B cell (primary cell): ENCODE measurements around the gene LILRB3. TPM values are rescaled to one million over a fixed set of nuclear protein-coding genes. Genes with fewer than 3 reads are reported as not detected.

Experiments used
- ATAC-seq: fragments of 200-7000 bp; cut with Tn5 transposase; one replicate; pipeline ENCODE4 v1.10.0; 2021; ENCODE audit warnings: low read depth, mild to moderate bottlenecking, moderate number of reproducible peaks, moderate library complexity
- CTCF ChIA-PET: fragments of 350-600 bp; sonication (Branson Sonifier 250); formaldehyde crosslinking; loops from one replicate; lab custom pipeline; 2021; ENCODE audit warnings: antibody characterized with exemption, inconsistent platforms; lab: Charles Lee
- POLR2A ChIA-PET: fragments of 350-600 bp; sonication (Branson Sonifier 250); formaldehyde crosslinking; loops from one replicate; lab custom pipeline; 2021; ENCODE audit warnings: antibody characterized with exemption; lab: Charles Lee
- DNase-seq: peaks from one replicate; pipeline ENCODE4 v3.0.0; 2013
- H2AFZ ChIP-seq: 2 replicates; pipeline ENCODE4 v1.6.1; 2012; ENCODE audit warnings: mild to moderate bottlenecking, low read depth, low read length; ENCODE audit not compliant: insufficient read depth, poor library complexity, severe bottlenecking
- H3K27ac ChIP-seq, 2 donors: 1 replicate in 1 of 2; 2 replicates in 1 of 2; pipeline ENCODE4 v1.5.1; 2012 to 2013; ENCODE audit warnings: low read length in 2 of 2, mild to moderate bottlenecking in 2 of 2, moderate library complexity in 1 of 2
- H3K27me3 ChIP-seq, 4 experiments: fragments of 200-600 bp in 1 of 4; sonication (generic) in 1 of 4; replicated peaks in 1 of 4; 1 replicate in 2 of 4; 2 replicates in 2 of 4; pipeline versions ENCODE4 v1.6.1 to v1.7.0; 2013 to 2016; ENCODE audit warnings: low read length in 3 of 4, mild to moderate bottlenecking in 2 of 4, mixed read lengths in 1 of 4, moderate library complexity in 1 of 4; ENCODE audit not compliant: insufficient read depth in 4 of 4, control insufficient read depth in 3 of 4; ENCODE audit errors: control extremely low read depth in 1 of 4
- H3K36me3 ChIP-seq, 2 experiments: replicated peaks in 1 of 2; 1 replicate in 1 of 2; 2 replicates in 1 of 2; pipeline versions ENCODE4 v1.6.1 to v1.7.1; 2013; ENCODE audit warnings: low read length in 1 of 2; ENCODE audit not compliant: insufficient read depth in 2 of 2, control insufficient read depth in 1 of 2; ENCODE audit errors: control extremely low read depth in 1 of 2, extremely low read depth in 1 of 2
- H3K4me1 ChIP-seq, 2 donors: fragments of 200-600 bp in 1 of 2; sonication (generic) in 1 of 2; 1 replicate in 1 of 2; 2 replicates in 1 of 2; pipeline versions ENCODE4 v1.5.1 to v1.6.1; 2013 to 2017; ENCODE audit warnings: low read length in 2 of 2; ENCODE audit not compliant: control insufficient read depth in 2 of 2, insufficient read depth in 2 of 2
- H3K4me2 ChIP-seq: replicated peaks from 2 replicates; pipeline ENCODE3; 2012; ENCODE audit warnings: mild to moderate bottlenecking, low read depth, low read length; ENCODE audit not compliant: poor library complexity, severe bottlenecking
- H3K4me3 ChIP-seq, 5 experiments: fragments of 200-600 bp in 1 of 5; sonication (generic) in 1 of 5; 1 replicate in 3 of 5; 2 replicates in 2 of 5; pipeline versions ENCODE4 v1.5.1 to v1.7.0; 2011 to 2016; ENCODE audit warnings: low read length in 4 of 5, mild to moderate bottlenecking in 4 of 5, low read depth in 2 of 5, control low read depth in 1 of 5, moderate library complexity in 1 of 5; ENCODE audit not compliant: insufficient read depth in 1 of 5; ENCODE audit errors: control extremely low read depth in 1 of 5, extremely low read depth in 1 of 5
- H3K79me2 ChIP-seq: fragments of 200-600 bp; sonication (generic); one replicate; pipeline ENCODE4 v1.6.0; 2016; ENCODE audit warnings: low read length; ENCODE audit not compliant: control insufficient read depth, insufficient read depth
- H3K9ac ChIP-seq: fragments of 200-600 bp; sonication (generic); 2 replicates; pipeline ENCODE4 v1.6.1; 2017; ENCODE audit warnings: mild to moderate bottlenecking, low read length, moderate library complexity
- H3K9me3 ChIP-seq, 3 donors: one replicate each; pipeline versions ENCODE4 v1.6.1 to v1.7.1; 2013; ENCODE audit warnings: low read length in 2 of 3; ENCODE audit not compliant: control insufficient read depth in 2 of 3, insufficient read depth in 1 of 3; ENCODE audit errors: control extremely low read depth in 1 of 3
- H4K20me1 ChIP-seq: 2 replicates; pipeline ENCODE4 v1.6.0; 2012; ENCODE audit warnings: mild to moderate bottlenecking, low read length; ENCODE audit not compliant: insufficient read depth, control insufficient read depth, poor library complexity, severe bottlenecking
- H3K27ac Mint-ChIP-seq: one replicate; pipeline ENCODE4 v1.8.0; 2021; ENCODE audit warnings: mixed read lengths
- H3K27me3 Mint-ChIP-seq: one replicate; pipeline ENCODE4 v1.8.0; 2021; ENCODE audit warnings: mixed read lengths
- H3K4me1 Mint-ChIP-seq: one replicate; pipeline ENCODE4 v1.8.0; 2021; ENCODE audit warnings: mixed read lengths
- H3K4me3 Mint-ChIP-seq: one replicate; pipeline ENCODE4 v1.8.0; 2021; ENCODE audit warnings: mixed read lengths
- H3K9me3 Mint-ChIP-seq: one replicate; pipeline ENCODE4 v1.8.0; 2022; ENCODE audit warnings: mixed read lengths; ENCODE audit not compliant: insufficient read depth
- CTCF ChIP-seq: fragments of 200-600 bp; IDR thresholded peaks from one replicate; pipeline ENCODE4 v1.8.0; 2022; ENCODE audit warnings: antibody characterized with exemption, mild to moderate bottlenecking
- EZH2 ChIP-seq: IDR thresholded peaks from 2 replicates; pipeline ENCODE4 v1.6.1; 2012; ENCODE audit warnings: borderline replicate concordance, low read depth, mild to moderate bottlenecking, moderate library complexity, low read length; ENCODE audit not compliant: insufficient read depth, poor library complexity, severe bottlenecking
- WGBS: methylation state at CpG from one replicate; pipeline ENCODE4 v1.1.5; 2013; ENCODE audit warnings: missing lambda C conversion rate; ENCODE audit not compliant: insufficient coverage; 5-methylcytosine and 5-hydroxymethylcytosine counted together
- intact Hi-C: fragments of 100-400 bp; cut with micrococcal nuclease; formaldehyde crosslinking; loops from one replicate; pipeline ENCODE4 v1.10.0; 2022
- polyA plus RNA-seq: library from polyadenylated mRNA; depleted of rRNA; stranded (reverse); fragments of >200 nt; gene quantifications from 2 replicates; pipeline ENCODE4 v1.2.3, GENCODE V29; 2012
- total RNA-seq, 2 donors: library from RNA; stranded (reverse); fragments of 120-200 nt in 1 of 2; gene quantifications; 1 replicate in 1 of 2; 2 replicates in 1 of 2; pipeline versions ENCODE4 v1.2.3 to v1.2.4, GENCODE V29; 2013 to 2022

The LILRB3 gene
- total and polyA plus RNA-seq, 2 donors (not counting 1 experiment from before 2014, with no cell fraction given) = 0.25 to 2.3 TPM

GRCh38 chr19:54262066-54262465, 39.3 kb upstream of the LILRB3 start:
- Histone ChIP-seq H3K27me3 (peaks cover 0 to 18% (median 6%) of the 10 kb centered on the region in 4 experiments), H3K9me3 (peaks cover 0 to 2% (median 0%) of the 10 kb centered on the region in 3 donors), H3K4me1 (no peaks in the 10 kb centered on the region), H3K36me3 (no peaks in the 10 kb centered on the region), H3K4me2 (no peak overlapping the region), H3K79me2 (no peaks in the 10 kb centered on the region), H3K4me3 (no peak overlapping the region), H3K27ac (no peak overlapping the region), H3K9ac (no peak overlapping the region), H2AFZ (no peak overlapping the region), H4K20me1 (no peaks in the 10 kb centered on the region)
- POLR2A ChIA-PET = no interaction called here
- intact Hi-C loops = no loop called here
- DNase-seq (no peak), ATAC-seq (no peak)
- Mint-ChIP-seq H3K27ac (no peak overlapping the region), H3K4me3 (no peak overlapping the region), H3K9me3 (no peaks in the 10 kb centered on the region), H3K27me3 (peaks cover 27% of the 10 kb centered on the region), H3K4me1 (peaks cover 4% of the 10 kb centered on the region)
- TF ChIP-seq EZH2 = no peak
- no peak for TF ChIP-seq CTCF
- 88% methylated on average over 11 of the region's 11 CpGs for WGBS
- CTCF ChIA-PET = interaction anchor here (0.9 kb wide), 1 partner anchor 64 kb away, joined by 4 read pairs; no protein-coding TSS in a partner anchor

GRCh38 chr19:54257116-54257480, 34.3 kb upstream of the LILRB3 start, which contains the start of gene LILRB5:
TSS of gene LILRB5 (minus strand) at chr19:54257273. CDS start at chr19:54257193, 80 bp downstream.
- no peaks in the 10 kb centered on the region for H3K4me1 ChIP-seq
- H2AFZ ChIP-seq = no peak within 1 kb of the TSS
- H3K4me3 ChIP-seq = no peak within 1 kb of the TSS
- peaks cover 0 to 40% (median 2%) of the 10 kb centered on the region in 4 experiments for H3K27me3 ChIP-seq
- TF ChIP-seq CTCF (no peak), EZH2 (no peak)
- intact Hi-C loops = no loop called here
- Mint-ChIP-seq H3K4me1 (no peaks in the 10 kb centered on the region), H3K4me3 (no peak within 1 kb of the TSS), H3K27ac (no peak within 1 kb of the TSS), H3K27me3 (peaks cover 26% of the 10 kb centered on the region), H3K9me3 (no peaks in the 10 kb centered on the region)
- no peak within 1 kb of the TSS for H3K4me2 ChIP-seq
- ATAC-seq (no peak), DNase-seq (no peak)
- no peak within 1 kb of the TSS for H3K27ac ChIP-seq
- ChIA-PET CTCF (interaction anchor here (1.1 to 2.0 kb wide), 2 partner anchors 8 to 9 kb away, joined by 3 to 5 read pairs; no protein-coding TSS in a partner anchor), POLR2A (no interaction called here)
- no peaks in the 10 kb centered on the region for H3K79me2 ChIP-seq
- no peaks in the 10 kb centered on the region for H3K36me3 ChIP-seq
- no peak within 1 kb of the TSS for H3K9ac ChIP-seq
- H4K20me1 ChIP-seq = no peaks in the 10 kb centered on the region
- peaks cover 0 to under 1% (median 0%) of the 10 kb centered on the region in 3 donors for H3K9me3 ChIP-seq
- WGBS = 86% methylated on average over 9 of the region's 9 CpGs
